ENCODE results near the gene ZBTB20.

The ZBTB20 gene

DNA sequence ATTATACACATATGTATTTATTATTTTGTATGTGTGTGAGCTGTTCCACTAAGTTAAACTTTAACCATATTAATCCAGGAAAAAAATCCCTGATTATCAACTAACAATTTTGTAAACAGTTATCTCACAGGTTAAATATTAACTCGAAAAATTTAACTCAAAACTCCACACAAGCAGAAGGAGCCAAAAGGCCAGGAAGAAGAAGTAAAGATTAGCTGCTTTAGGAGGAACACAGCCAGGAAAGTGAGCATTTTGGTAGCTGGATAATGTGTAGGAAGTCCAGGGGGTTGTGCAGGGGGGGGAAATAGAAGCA is 428.2 kb downstream of the ZBTB20 start:
- no peak for DNase-seq (ENCODE audit: low read depth in 2 of 3, low spot score in 1 of 3)

DNA sequence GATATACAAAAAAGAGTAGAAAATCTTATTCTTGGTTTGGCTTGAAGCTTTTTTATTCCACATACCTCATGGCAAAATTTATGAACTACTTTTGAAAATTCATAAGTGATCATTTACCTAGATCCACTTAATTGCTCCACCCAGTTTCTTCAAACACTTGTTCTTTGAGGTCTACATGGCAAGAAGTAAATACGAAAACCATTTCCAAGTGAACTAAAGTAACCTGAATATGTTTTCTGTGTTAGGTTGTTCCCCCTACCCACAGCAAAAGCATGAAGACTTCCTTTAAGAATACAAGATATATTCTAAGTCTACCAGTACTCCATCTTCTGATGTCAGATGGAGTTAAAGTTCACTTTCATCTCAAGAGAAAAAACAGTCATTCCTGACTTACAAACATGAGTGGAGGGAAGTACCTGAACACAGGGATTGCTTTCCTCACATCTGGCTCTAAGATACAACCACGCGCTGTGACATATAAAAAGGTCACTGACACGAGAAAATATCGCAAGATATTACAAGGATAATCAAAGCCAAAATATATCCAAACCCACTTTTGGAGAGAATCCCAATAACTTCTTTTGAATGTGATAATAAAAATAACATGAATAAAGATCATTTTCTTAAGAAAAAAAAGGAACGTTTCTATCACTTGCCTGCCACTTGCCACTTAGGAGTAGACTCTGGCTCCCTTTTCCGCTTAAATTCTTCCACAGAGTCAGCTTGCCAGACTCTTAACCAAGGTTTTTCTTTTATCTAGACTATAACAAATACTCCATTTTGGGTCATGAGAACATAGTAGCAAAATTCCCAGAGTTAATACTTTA is 428.8 kb downstream of the ZBTB20 start:
- no peak for DNase-seq (ENCODE audit: low read depth in 2 of 3, low spot score in 1 of 3)

DNA sequence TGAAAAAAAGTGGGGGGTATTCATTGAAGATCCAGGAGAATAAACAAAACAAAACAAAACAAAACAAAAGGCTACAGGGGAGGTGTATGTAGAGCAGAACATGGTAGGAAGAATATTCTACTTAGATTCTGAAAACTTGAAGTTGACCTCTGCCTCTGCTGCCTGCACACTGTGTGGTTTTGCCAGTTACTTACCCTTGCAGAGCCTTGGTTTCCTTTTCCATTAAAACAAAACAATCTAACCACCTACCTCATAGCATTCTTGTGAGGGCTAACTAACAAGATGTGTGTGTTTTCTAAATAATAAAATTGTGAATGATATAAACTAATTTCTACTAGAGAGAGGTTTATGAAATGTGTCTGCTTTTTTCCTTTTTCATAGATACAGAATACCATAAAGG is 430.2 kb downstream of the ZBTB20 start:
- DNase-seq (ENCODE audit: low read depth in 2 of 3, low spot score in 1 of 3) = no peak

DNA sequence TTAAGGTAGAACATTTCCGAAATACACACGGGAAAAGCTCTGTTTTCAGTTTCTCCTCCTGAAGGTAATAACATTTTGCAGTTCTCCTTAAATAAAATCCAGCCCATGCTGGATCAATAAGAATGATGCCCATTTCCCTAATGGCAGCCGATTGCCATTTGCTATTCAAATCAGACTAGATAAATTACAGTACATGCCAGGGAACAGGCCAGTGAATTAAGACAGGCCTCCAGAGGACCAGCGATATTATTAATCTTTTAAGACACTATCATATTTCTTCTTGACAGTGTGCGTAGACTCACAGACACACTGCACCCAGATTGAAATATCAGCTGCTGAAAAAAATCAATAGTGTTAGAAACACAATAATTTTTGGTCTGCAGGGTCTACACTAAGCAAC is 431.0 kb downstream of the ZBTB20 start:
- DNase-seq (ENCODE audit: low read depth in 2 of 3, low spot score in 1 of 3) = no peak

DNA sequence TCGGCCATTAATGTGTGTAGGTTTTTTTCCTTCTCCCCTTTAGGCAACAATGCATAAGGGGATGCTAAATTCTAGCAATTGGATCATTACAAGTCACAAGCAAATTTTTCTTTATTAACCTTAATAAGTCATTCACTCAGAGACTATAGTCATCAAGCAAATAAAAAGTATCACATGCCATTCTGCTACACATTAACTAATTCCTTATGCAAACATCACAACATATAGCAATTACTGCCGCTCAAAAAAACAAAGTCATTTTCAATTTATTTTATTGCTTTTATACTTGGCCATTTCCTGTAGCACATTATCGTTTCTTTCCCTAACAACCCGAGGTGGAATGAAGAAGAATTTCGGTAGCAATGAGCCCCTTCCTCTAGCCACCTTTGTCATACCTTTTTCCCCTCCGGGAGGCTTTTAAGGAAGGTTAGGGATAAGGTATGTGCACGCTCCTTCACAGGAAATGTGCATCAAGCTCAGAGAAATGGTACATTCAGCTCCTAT is 432.1 kb downstream of the ZBTB20 start:
- no peak for DNase-seq (ENCODE audit: low read depth in 2 of 3, low spot score in 1 of 3)

DNA sequence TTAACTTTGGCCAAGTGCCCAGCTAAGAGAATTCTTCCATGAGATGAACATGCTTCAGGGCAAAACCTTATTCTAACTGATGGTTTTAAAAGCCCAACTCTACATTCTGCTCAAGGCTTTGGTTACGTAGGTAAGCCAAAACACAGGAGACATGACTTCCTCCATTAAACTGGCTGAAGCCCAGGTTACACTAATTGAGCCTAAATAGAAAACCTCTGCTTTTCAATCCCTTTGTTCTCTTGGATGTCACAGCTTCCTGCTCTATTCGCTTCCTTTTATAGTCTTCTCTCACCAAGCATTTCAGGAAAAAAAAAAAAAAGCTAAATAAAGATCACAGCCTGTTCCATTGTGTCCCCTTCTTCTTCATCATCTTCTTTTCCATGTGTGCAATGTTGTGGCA is 432.9 kb downstream of the ZBTB20 start:
- DNase-seq (ENCODE audit: low read depth in 2 of 3, low spot score in 1 of 3) = no peak

DNA sequence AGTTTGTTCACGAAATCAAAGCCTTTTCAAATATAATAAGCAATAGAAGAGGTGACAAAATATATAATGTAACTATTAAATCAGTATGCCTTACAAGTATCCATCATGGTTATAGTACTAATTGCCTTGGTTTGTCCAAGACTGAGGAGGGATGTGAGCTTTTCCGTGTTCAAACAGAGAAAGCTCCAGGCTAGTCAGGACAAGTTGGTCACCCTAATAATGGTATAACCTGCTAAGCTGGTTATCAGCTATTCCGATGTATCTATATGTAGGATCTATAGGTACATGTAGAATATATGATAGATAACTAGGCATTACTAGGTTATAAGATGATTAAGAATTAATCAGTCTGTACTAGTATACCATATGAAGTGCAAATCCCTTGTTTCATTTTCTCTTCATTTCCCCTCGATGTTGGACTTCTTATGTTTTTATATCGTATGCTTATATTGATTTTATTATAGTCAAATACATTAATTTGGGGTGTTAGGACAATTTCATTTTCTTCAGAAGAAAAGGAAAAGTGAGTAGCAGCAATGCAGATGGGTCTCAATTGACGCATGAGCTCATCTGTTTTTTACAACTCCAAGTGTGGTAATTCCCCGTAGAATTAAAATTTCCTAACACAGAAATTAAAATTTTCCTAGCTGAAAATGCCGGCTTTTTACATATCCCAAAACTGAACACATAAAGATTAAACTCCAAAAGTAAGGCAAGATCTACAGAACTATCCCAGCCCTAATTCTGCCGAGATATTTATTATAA is 434.2 kb downstream of the ZBTB20 start:
- no peak for DNase-seq (ENCODE audit: low read depth in 2 of 3, low spot score in 1 of 3)

DNA sequence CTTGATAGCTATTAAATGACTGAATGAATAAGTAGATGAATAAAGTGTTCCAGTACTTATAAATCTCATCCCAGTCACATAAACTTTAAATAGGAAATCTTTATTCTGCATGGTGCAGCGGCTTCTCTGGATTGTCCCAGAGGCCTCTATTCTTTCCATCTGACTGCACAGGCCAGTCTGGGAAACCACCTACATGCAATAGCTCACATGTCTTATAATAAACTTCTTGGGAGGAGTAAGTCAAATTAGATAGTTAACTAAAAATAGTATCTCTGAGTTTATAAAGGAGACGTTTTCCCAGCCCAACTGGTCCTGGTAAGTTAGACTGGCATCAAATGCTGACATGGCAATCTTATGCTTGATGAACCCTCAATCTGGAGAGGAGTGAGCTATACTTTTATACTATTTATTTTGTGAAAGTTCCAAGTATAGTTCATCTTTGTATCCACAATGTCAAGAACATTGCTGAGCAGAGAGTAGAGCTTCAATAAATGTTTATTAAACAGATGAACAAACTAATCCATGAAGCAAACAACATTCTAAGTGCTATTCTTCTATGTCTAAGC is 435.7 kb downstream of the ZBTB20 start:
- DNase-seq (ENCODE audit: low read depth in 2 of 3, low spot score in 1 of 3) = no peak

DNA sequence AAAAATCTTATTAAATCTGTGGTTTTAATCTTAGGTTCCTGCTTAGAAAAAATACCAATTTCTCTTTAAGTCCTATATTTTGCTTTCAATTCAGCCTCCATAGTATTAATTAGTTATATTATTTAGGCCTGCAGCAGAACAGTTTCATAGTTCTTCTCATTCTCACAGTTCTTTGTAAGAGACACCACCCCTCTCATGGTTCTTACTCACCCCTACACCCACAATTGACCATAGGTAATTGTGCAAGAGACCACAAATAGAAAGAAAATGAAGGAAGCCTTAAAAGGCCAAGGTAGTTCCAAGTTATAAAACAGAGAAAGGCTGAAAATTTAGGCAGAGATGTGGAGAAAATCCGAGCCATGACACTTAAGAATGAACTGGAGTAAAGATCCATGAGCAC is 438.0 kb downstream of the ZBTB20 start:
- no peak for DNase-seq (ENCODE audit: low read depth in 2 of 3, low spot score in 1 of 3)

DNA sequence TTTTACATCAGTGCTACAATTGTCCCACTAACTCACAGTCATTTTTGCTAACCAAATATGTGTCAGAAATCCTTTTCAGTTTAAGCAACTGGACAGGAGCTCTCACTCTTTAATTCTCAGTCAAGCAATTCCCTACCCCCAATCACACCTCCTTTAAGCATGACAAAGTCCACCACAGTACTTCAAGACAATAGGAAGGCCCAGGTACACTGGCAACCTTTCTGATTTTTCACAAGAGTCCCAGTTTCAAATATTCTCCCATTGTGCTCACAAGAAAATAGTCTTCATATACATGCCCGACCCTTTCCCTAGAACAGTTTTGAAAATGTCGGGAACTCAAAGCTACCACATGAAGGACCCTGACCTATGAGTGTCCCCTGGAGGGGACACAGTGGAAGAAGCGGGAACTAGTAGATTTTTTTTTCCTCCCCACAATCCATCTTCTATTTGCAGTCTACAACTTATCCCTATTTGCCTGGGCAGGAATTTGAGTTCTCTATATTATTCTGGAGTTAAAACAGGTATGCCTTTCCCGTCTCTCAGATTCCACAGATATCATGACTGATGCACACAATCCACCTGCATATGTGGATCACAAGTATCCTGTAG is 439.7 kb downstream of the ZBTB20 start:
- DNase-seq (ENCODE audit: low read depth in 2 of 3, low spot score in 1 of 3) = no peak

DNA sequence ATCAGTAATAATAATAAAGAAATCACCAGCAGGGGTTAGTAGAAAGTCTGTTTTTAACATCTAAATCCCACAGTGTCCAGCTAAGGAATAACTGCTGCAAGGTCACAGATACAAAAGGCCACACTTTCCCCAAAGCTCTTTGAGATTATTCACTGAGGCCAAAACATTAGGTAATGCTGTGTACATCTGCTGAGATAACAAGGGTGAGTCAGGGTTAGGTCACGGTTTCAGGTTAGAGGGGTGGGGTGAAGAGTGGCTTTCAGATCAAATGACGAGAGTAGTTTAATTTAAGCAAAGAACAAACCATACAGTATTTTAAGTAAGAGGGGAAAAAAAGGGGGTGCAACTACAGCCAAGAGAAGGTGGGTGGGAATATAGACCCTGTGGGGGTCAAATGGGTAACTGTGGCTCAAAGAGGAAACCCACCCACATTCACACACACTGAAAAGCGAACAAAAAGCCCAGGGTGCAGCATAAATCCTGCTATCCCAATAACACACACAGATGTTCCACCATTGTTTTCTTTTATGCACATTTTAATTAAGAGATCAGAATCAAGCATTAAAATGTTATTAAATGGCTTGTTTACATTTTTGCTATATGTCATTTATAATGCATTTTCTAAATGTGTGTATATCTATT is 440.4 kb downstream of the ZBTB20 start:
- peak in 2 of 3 donors; percentile 14 to 22 for DNase-seq (ENCODE audit: low read depth in 2 of 3, low spot score in 1 of 3)

DNA sequence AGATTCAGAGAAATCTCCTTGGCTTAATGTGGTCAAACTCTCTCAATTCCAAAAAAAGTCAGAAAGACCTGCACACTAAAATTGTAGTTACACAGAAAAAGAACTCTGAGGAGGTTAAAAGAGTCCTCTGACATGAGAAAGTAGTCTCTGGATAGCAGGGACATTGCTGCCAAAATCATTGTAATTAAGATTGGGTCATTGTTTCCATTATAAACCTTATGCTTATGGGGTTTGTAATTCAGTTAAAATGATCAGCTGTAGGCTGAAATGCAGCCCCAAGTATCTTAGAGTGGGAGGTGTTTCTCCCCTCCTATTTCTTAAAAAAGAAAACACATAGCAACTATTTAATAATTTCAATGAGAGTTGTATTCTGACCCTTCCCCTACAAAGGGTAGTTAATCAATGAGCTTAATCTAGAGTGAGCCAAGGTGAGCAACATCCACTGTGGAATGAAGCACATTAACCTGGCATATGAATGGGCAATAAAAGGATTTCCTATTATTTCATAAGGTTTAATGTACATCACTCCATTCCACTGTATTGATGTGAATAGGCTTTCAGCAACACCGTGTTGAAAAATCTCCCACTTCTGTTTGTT is 446.4 kb downstream of the ZBTB20 start:
- no peak for DNase-seq (ENCODE audit: low read depth in 2 of 3, low spot score in 1 of 3)

DNA sequence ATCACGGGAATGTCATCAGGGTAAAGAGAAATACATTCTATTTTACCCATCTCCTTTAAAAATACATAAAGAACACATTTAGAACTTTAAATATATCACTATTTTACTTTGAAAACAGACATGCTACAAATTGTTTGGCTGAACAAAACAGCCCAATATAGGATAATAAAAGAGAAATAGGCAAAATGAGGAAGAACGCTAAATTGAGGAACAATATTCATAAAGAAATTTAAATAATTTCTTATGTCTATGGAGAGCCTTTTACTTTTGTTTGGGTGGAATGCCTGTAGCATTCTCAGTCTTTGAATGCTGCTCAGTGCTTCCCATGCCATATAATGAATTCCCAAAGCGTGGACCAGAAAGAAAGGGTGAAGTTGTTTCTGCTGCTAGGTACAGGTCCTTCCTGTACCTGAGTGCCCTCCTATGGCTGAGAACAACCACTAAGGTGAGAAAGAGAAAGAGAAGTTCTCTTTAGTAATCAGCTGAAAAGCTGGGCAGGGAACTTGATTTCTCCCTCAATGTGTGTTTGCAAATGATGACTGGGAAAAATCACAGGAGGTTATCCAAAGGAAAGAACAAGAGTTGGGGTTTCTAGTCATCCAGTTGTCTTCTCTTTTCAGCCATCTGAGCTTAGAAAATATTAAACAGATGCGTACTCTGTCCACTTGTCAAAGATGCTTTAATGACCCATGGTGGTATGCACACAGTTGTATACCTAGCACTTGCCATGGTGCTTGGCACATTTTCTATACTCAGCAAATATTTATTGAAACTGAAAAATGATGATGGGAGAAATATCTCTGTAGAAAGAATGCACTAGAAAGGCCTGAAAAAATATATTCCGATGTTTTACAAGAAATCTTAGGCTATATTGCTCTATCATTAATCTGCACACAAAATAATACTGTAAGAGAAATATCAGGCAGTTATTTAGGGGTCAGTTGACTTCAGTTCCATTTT is 448.7 kb downstream of the ZBTB20 start:
- no peak for DNase-seq (ENCODE audit: low read depth in 2 of 3, low spot score in 1 of 3)

DNA sequence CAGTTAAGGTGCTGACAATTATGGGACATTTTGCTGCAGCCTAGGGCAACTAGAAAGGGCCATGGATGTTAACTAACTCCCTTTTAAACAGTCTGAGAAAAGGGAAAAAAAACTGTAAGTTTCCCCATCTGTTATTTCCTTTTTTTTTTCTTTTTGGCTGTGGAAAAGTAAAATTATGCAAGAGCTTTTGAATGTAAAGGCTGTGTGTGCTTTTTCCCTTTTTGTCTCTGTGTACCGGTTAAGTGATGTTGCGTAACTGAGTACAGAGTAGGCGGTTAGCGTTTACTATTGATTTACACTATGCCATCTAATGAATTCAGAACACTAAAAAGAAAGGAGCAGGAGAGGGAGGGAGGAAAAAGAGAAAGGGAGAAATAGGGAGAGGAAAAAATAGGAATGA is 449.7 kb downstream of the ZBTB20 start:
- DNase-seq (ENCODE audit: low read depth in 2 of 3, low spot score in 1 of 3) = no peak

DNA sequence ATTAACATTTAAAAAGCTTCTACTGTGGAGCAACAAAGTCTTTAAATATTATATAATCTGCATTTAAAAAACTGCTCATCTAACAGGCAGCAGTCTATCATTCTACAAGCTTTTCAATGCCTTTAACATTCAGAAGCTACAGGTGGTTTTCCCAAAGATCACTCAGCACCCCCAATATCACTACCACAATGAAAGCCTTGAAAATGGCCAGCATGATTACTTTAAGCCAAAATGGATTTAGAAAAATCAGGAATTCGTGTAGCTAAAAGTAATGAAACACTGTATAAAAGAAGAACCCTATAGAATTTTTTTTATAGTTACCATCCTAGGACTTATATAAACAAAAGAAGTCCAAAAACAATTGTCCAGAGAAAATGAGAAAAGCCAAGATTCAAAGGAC is 452.8 kb downstream of the ZBTB20 start:
- DNase-seq (ENCODE audit: low read depth in 2 of 3, low spot score in 1 of 3) = no peak

DNA sequence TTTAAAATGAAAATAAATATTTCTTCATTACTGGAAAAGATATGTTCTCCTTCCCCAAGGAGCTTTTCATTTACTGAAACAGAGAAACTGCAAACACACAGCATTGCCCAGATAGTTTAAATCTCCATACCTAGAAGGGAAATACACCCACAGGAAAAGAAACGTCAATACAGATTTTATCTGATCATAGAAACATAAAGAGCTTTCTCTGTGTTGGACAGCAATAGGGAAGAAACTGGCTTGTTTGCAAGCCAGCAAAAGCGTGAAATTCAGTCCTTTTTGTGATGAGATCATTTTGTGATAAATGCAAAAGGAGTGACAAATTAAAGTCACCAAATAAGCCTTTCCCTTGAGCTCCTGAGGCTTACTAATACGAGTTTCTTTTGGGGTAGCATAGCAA is 455.2 kb downstream of the ZBTB20 start:
- DNase-seq (ENCODE audit: low read depth in 2 of 3, low spot score in 1 of 3) = no peak

DNA sequence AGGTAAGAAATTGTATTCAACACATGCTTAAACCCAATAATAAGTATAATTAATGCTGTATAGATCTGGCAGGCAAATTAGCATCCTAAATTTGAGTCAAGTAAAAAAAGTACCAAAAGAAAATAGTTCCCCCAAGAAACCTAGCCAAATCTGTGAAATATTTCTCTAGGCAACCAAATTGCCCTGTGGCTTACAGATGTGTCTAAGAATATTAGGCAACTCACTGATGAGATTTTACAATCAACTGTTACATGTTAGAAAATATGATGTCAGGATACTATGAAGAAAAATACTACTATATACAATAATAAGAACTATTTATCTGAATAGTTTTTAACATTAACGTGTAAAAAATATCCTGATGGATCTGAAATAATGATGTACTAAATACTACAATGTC is 456.2 kb downstream of the ZBTB20 start:
- DNase-seq (ENCODE audit: low read depth in 2 of 3, low spot score in 1 of 3) = no peak

DNA sequence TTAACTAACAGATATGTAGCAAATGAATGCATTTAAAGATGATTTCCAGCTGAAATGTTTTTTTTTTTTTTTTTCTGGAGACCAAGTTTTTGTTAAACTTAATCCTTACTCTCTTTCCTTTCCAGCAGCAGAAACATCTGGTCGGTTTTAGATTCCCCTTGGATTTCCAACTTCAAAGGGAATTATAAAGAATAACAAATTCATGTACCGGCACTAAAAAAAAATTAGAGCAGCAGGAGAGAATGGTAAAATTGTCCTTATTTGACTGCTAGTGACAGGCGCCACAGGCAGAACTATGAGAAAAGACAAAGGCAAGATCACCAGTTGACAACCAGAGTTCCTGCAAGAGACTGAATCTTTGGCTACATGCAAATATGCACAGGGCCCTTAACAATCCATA is 459.9 kb downstream of the ZBTB20 start:
- DNase-seq (ENCODE audit: low read depth in 2 of 3, low spot score in 1 of 3) = no peak

DNA sequence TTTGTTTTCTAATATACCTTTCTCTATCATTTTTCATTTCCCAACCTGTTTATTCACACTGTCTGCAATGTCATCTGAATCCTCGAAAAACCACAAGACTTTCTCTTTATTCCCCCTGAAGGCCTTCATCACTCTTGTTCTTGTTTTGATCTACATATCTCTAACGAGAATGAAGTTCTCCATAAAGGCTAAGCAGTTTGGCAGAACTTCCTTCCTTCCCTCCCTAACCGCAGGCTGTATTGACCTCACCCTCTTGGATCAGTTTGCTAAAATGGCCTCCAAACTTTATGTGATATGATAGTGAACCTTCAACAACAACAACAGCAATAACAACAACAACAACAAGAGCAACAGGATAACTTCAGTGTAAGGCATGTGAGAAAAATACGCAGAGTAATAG is 460.5 kb downstream of the ZBTB20 start:
- no peak for DNase-seq (ENCODE audit: low read depth in 2 of 3, low spot score in 1 of 3)

DNA sequence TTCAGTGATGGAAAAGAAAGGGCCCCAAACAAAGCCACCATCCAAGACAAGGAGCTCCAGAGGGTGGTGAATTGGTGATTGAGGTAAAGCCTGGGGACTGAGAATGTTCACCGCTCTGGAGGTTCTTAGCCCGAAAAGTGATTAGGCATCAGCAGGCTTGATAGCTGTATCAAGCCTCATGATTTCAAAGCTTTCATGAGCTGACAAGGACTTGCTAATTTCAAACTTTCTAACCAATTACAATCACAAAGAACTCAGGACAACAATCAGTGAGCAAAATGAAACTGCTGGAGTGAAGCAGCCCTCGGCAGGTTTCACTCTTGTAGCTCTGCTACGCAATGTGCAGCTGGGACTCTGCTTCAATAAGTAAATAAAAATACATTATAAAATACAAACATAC is 461.9 kb downstream of the ZBTB20 start:
- no peak for DNase-seq (ENCODE audit: low read depth in 2 of 3, low spot score in 1 of 3)
